Aorta (tissue), 5 donors: ENCODE results near the gene GTF2E1. TPM values are rescaled to one million over a fixed set of nuclear protein-coding genes. Genes with fewer than 3 reads are reported as not detected.

Source experiments
- ATAC-seq: fragments of 200-7000 bp; cut with Tn5 transposase; one replicate; pipeline ENCODE4 v1.9.1; 2022; ENCODE audit warnings: moderate library complexity; ENCODE audit not compliant: low FRiP score
- DNase-seq, 2 donors: peaks; one replicate each; pipeline ENCODE4 v3.0.0-alpha.2; 2020
- H3K27ac ChIP-seq, 2 donors: one replicate each; pipeline ENCODE4 v1.5.1; 2013; ENCODE audit warnings: low read length in 2 of 2, mild to moderate bottlenecking in 2 of 2, moderate library complexity in 2 of 2, control low read depth in 1 of 2, inconsistent platforms in 1 of 2, low read depth in 1 of 2
- H3K27me3 ChIP-seq, 2 donors: one replicate each; pipeline ENCODE4 v1.6.1; 2013; ENCODE audit warnings: control low read depth in 1 of 2, low read length in 1 of 2, mild to moderate bottlenecking in 1 of 2, moderate library complexity in 1 of 2; ENCODE audit not compliant: insufficient read depth in 2 of 2, control insufficient read depth in 1 of 2
- H3K36me3 ChIP-seq, 2 donors: one replicate each; pipeline ENCODE4 v1.6.1; 2013; ENCODE audit warnings: control low read depth in 1 of 2, low read length in 1 of 2, mild to moderate bottlenecking in 1 of 2; ENCODE audit not compliant: insufficient read depth in 2 of 2, control insufficient read depth in 1 of 2
- H3K4me1 ChIP-seq, 2 donors: one replicate each; pipeline ENCODE4 v1.6.1; 2013; ENCODE audit warnings: low read length in 2 of 2, control low read depth in 1 of 2, mild to moderate bottlenecking in 1 of 2, moderate library complexity in 1 of 2; ENCODE audit not compliant: insufficient read depth in 2 of 2, control insufficient read depth in 1 of 2
- H3K4me3 ChIP-seq, 2 donors: one replicate each; pipeline ENCODE4 v1.5.1; 2013; ENCODE audit warnings: low read length in 2 of 2, control low read depth in 1 of 2, mild to moderate bottlenecking in 1 of 2
- H3K9me3 ChIP-seq: one replicate; pipeline ENCODE4 v1.6.1; 2013; ENCODE audit warnings: mild to moderate bottlenecking, low read length; ENCODE audit not compliant: control insufficient read depth
- WGBS, 2 donors: extraction: QIAGEN DNeasy Blood & Tissue Kit; methylation state at CpG; one replicate each; pipeline ENCODE4 v1.1.7; 2013; 5-methylcytosine and 5-hydroxymethylcytosine counted together
- intact Hi-C, 2 donors: fragments of 100-400 bp; cut with DNase I; formaldehyde crosslinking; loops; one replicate each; pipeline versions ENCODE4 v1.14.2 to v1.15.0; 2022
- polyA plus RNA-seq, 2 donors: library from polyadenylated mRNA; stranded (reverse); fragments of 200-250 nt; gene quantifications; one replicate each; pipeline ENCODE4 v1.2.3, GENCODE V29; 2013
- total RNA-seq, 2 donors: library from RNA; stranded (reverse); fragmentation: NEBNext Ultra II Directional; extraction: Animal tissue kit (Norgen Biotek cat#: 25700); gene quantifications; one replicate each; pipeline ENCODE4 v1.2.1, GENCODE V29; 2021
- donor health status: healthy with polysubstance abuse.
- donor health status: Bipolar disorder and iron deficiency.
- donor health status: DM: no; HTN: no; CAD: no.
- donor health status: DM: no; HTN: no; CAD: no.
- donor health status: DM: yes; HTN: yes; CAD: no.

GTF2E1 gene
- total and polyA plus RNA-seq, 4 donors = 4.3 to 15.8 (median 8.3) TPM

GRCh38 chr3:120824613-120825012, 82.1 kb downstream of the GTF2E1 start:
- no peak for DNase-seq
- no peak for ATAC-seq
- intact Hi-C loops = no loop called here
- Histone ChIP-seq H3K36me3 (no peaks in the 10 kb centered on the region), H3K9me3 (no peaks in the 10 kb centered on the region), H3K4me1 (no peaks in the 10 kb centered on the region), H3K4me3 (no peak overlapping the region), H3K27ac (no peak overlapping the region), H3K27me3 (no peaks in the 10 kb centered on the region)
- 22 to 31% methylated on average over 1 of the region's 1 CpG for WGBS, 2 donors

DNA sequence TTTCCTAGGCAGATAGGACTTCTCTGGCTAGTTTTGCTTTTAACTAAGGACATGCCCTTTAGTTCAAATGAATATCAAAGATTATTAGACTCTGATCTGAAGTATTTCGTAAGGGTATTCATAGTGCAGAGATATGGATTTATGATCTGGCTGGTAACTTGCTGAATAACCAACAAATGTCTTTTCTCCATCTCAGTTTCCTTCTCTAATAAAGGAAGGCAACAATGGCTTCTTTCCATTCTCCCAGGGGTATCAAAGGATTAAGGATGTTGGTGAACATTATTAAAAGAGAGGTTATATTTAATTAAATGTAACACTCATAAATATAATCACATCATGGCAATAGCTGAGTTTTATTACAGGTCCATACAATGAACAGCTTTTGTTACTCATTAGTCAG, 86.3 kb downstream of the GTF2E1 start:
- Histone ChIP-seq H3K36me3 (no peaks in the 10 kb centered on the region), H3K27me3 (no peaks in the 10 kb centered on the region), H3K4me1 (no peaks in the 10 kb centered on the region), H3K9me3 (no peaks in the 10 kb centered on the region), H3K4me3 (no peak overlapping the region), H3K27ac (no peak overlapping the region)
- DNase-seq (no peak), ATAC-seq (no peak)
- intact Hi-C loops = no loop called here
- 57 to 68% methylated on average over 1 of the region's 1 CpG for WGBS, 2 donors

GRCh38 chr3:120831066-120831465, 88.5 kb downstream of the GTF2E1 start:
- no peaks in the 10 kb centered on the region for H3K27me3 ChIP-seq
- H3K4me1 ChIP-seq = no peaks in the 10 kb centered on the region
- DNase-seq (no peak), ATAC-seq (no peak)
- WGBS, 2 donors = 71 to 78% methylated on average over 4 of the region's 4 CpGs
- H3K27ac ChIP-seq = no peak overlapping the region
- no peaks in the 10 kb centered on the region for H3K36me3 ChIP-seq
- intact Hi-C loops = no loop called here
- H3K9me3 ChIP-seq = no peaks in the 10 kb centered on the region
- H3K4me3 ChIP-seq = no peak overlapping the region

Other genes with a start within 250 kb of the GTF2E1 start
- 10 to 100 TPM; 84.4 to 91.1 TPM for gene NDUFB4, start 146.4 kb upstream of the GTF2E1 start, total RNA-seq
- 100 to 1,000 TPM; 183 to 191 TPM for gene NDUFB4, start 146.4 kb upstream of the GTF2E1 start, polyA plus RNA-seq
- under 1 TPM in 1 of 2 donors, not detected in 1; 0.39 TPM for gene HGD, start 60.5 kb upstream of the GTF2E1 start, total RNA-seq
- gene HGD, start 60.5 kb upstream of the GTF2E1 start, polyA plus RNA-seq = 10 to 100 TPM in 1 of 2 donors, 1 to 10 TPM in 1; 1.2 to 10.0 TPM
- 10 to 100 TPM; 16.6 to 20.4 TPM for gene RABL3, start 228 bp upstream of the GTF2E1 start, total RNA-seq
- 1 to 10 TPM; 6.9 to 8.9 TPM for gene RABL3, start 228 bp upstream of the GTF2E1 start, polyA plus RNA-seq
- gene STXBP5L, start 165.5 kb downstream of the GTF2E1 start, total RNA-seq = under 1 TPM in 1 of 2 donors, not detected in 1; 0.16 TPM
- gene STXBP5L, start 165.5 kb downstream of the GTF2E1 start, polyA plus RNA-seq = under 1 TPM in 1 of 2 donors, not detected in 1; 0.38 TPM